HL-60 (cell line): Measurements from ENCODE around the gene AAMP.

Experiments
- POLR2AphosphoS5 ChIP-seq: IDR thresholded peaks from 2 replicates; pipeline ENCODE4 v1.6.1; 2012; ENCODE audit warnings: low read depth
- TF ChIP-seq, protein P1 (sequence below): IDR thresholded peaks from one replicate; pipeline ENCODE4 v1.5.1; 2011; ENCODE audit warnings: low read length, control low read depth, inconsistent platforms; ENCODE audit not compliant: insufficient read depth
- TF ChIP-seq, protein P2 (sequence below): IDR thresholded peaks from 2 replicates; pipeline ENCODE4 v1.6.1; 2012; ENCODE audit warnings: low read depth; ENCODE audit not compliant: insufficient replicate concordance

DNA sequence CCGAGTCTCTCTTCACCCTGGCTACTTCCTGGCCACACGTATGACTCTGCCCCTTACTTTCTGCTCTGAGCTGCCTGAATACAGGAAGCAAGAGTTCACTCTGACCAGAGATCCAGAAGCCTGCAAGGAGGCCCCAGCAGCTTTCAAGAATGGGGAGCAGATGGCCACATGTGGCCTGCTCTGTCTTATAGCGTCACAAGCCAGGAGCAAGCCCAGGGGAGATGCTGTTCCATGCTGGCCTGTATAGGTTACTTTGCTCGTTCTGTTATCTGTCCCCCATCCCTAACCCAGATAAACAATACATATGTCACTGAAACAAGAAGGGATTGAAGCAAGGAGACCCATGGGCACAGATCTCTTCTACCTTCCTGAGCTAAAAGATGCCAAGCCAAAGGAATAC, 4.6 kb upstream of the AAMP start:
- TF ChIP-seq, protein P1, sequence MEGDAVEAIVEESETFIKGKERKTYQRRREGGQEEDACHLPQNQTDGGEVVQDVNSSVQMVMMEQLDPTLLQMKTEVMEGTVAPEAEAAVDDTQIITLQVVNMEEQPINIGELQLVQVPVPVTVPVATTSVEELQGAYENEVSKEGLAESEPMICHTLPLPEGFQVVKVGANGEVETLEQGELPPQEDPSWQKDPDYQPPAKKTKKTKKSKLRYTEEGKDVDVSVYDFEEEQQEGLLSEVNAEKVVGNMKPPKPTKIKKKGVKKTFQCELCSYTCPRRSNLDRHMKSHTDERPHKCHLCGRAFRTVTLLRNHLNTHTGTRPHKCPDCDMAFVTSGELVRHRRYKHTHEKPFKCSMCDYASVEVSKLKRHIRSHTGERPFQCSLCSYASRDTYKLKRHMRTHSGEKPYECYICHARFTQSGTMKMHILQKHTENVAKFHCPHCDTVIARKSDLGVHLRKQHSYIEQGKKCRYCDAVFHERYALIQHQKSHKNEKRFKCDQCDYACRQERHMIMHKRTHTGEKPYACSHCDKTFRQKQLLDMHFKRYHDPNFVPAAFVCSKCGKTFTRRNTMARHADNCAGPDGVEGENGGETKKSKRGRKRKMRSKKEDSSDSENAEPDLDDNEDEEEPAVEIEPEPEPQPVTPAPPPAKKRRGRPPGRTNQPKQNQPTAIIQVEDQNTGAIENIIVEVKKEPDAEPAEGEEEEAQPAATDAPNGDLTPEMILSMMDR = no peak
- TF ChIP-seq, protein P2, sequence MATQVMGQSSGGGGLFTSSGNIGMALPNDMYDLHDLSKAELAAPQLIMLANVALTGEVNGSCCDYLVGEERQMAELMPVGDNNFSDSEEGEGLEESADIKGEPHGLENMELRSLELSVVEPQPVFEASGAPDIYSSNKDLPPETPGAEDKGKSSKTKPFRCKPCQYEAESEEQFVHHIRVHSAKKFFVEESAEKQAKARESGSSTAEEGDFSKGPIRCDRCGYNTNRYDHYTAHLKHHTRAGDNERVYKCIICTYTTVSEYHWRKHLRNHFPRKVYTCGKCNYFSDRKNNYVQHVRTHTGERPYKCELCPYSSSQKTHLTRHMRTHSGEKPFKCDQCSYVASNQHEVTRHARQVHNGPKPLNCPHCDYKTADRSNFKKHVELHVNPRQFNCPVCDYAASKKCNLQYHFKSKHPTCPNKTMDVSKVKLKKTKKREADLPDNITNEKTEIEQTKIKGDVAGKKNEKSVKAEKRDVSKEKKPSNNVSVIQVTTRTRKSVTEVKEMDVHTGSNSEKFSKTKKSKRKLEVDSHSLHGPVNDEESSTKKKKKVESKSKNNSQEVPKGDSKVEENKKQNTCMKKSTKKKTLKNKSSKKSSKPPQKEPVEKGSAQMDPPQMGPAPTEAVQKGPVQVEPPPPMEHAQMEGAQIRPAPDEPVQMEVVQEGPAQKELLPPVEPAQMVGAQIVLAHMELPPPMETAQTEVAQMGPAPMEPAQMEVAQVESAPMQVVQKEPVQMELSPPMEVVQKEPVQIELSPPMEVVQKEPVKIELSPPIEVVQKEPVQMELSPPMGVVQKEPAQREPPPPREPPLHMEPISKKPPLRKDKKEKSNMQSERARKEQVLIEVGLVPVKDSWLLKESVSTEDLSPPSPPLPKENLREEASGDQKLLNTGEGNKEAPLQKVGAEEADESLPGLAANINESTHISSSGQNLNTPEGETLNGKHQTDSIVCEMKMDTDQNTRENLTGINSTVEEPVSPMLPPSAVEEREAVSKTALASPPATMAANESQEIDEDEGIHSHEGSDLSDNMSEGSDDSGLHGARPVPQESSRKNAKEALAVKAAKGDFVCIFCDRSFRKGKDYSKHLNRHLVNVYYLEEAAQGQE = no peak
- TF ChIP-seq POLR2AphosphoS5 = no peak
